Central memory CD4-positive, alpha-beta T cell (primary cell): ENCODE results near the gene RAVER1.
A peak's percentile ranks its signal among the peaks of the same experiment; 100 is the strongest.
"Not testable (repeated sequence)": the region's sequence is repeated elsewhere in the genome, so short reads cannot be mapped to it uniquely, and the experiment has no call there.

Source experiments
- DNase-seq: peaks from one replicate; pipeline ENCODE4 v3.0.0; 2022

RAVER1 gene

GRCh38 chr19:10290357-10290875, 42.9 kb downstream of the RAVER1 start:
- DNase-seq: no peak

- peak; percentile 17 for DNase-seq
Measured at GRCh38 chr19:10289836-10290356, 43.4 kb downstream of the RAVER1 start, which contains the start of gene ICAM5. Gene ICAM5 (plus strand): TSS chr19:10289952. CDS start chr19:10290044, 92 bp downstream.

GRCh38 chr19:10289167-10289835, 44.0 kb downstream of the RAVER1 start:
- DNase-seq: peak; percentile 54

- DNase-seq: no peak
Measured at GRCh38 chr19:10288662-10289166, 44.6 kb downstream of the RAVER1 start.

- DNase-seq: no peak
Measured at GRCh38 chr19:10286803-10287737, 46.3 kb downstream of the RAVER1 start, which contains the start of gene ICAM4. Gene ICAM4 (plus strand): TSS chr19:10286955. CDS start chr19:10287013, 58 bp downstream.

- no peak for DNase-seq
Measured at GRCh38 chr19:10285393-10285792, 47.9 kb downstream of the RAVER1 start.

GRCh38 chr19:10284960-10285278, 48.4 kb downstream of the RAVER1 start:
- DNase-seq: no peak

- DNase-seq: no peak
Measured at GRCh38 chr19:10284065-10284959, 49.0 kb downstream of the RAVER1 start.

GRCh38 chr19:10283301-10284064, 49.8 kb downstream of the RAVER1 start:
- DNase-seq: no peak

- not testable (repeated sequence) for DNase-seq
Measured at GRCh38 chr19:10282043-10282442, 51.3 kb downstream of the RAVER1 start.

GRCh38 chr19:10279737-10280442, 53.4 kb downstream of the RAVER1 start:
- no peak for DNase-seq

- DNase-seq: no peak
Measured at GRCh38 chr19:10278935-10279334, 54.4 kb downstream of the RAVER1 start.

- DNase-seq: no peak
Measured at GRCh38 chr19:10277795-10278589, 55.3 kb downstream of the RAVER1 start.

- DNase-seq: no peak
Measured at GRCh38 chr19:10274589-10274988, 58.7 kb downstream of the RAVER1 start.

GRCh38 chr19:10271543-10272086, 61.7 kb downstream of the RAVER1 start:
- no peak for DNase-seq

GRCh38 chr19:10270616-10271394, 62.5 kb downstream of the RAVER1 start, which contains the start of gene ICAM1:
Gene ICAM1 (plus strand): TSS chr19:10271120. CDS start chr19:10271160, 40 bp downstream.
- DNase-seq: peak; percentile 70

- DNase-seq: peak; percentile 68
Measured at GRCh38 chr19:10270180-10270615, 63.1 kb downstream of the RAVER1 start.
